HL-60 (cell line): ENCODE results near the gene SLIT1.

Experiments
- POLR2AphosphoS5 ChIP-seq: IDR thresholded peaks from 2 replicates; pipeline ENCODE4 v1.6.1; 2012; ENCODE audit warnings: low read depth
- TF ChIP-seq, protein P1 (sequence below): IDR thresholded peaks from one replicate; pipeline ENCODE4 v1.5.1; 2011; ENCODE audit warnings: low read length, control low read depth, inconsistent platforms; ENCODE audit not compliant: insufficient read depth

DNA sequence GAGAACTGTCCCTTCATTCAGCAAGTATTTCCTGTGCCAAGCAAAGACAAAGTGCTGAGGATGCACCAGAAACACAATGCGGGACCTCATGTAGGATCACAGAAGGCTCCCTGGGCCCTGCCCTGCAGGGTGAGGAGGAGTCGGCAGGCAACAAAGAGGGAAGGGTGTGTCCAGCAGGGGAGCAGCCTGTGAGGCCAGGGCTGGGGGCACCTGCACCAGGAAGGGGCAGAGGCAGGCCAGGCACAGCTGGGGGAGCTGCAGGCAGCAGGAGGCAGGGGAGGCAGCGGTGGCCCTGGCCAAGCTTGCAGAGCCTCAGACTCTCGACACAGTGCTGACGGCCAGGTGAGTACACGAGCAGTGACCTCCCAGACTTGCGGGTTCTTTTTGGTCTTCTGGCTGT is 123.3 kb downstream of the SLIT1 start:
- no peak for TF ChIP-seq POLR2AphosphoS5
- TF ChIP-seq, protein P1, sequence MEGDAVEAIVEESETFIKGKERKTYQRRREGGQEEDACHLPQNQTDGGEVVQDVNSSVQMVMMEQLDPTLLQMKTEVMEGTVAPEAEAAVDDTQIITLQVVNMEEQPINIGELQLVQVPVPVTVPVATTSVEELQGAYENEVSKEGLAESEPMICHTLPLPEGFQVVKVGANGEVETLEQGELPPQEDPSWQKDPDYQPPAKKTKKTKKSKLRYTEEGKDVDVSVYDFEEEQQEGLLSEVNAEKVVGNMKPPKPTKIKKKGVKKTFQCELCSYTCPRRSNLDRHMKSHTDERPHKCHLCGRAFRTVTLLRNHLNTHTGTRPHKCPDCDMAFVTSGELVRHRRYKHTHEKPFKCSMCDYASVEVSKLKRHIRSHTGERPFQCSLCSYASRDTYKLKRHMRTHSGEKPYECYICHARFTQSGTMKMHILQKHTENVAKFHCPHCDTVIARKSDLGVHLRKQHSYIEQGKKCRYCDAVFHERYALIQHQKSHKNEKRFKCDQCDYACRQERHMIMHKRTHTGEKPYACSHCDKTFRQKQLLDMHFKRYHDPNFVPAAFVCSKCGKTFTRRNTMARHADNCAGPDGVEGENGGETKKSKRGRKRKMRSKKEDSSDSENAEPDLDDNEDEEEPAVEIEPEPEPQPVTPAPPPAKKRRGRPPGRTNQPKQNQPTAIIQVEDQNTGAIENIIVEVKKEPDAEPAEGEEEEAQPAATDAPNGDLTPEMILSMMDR, result no peak
